Natural killer cell (primary cell): ENCODE data around the gene STAG3. TPM values are rescaled to one million over a fixed set of nuclear protein-coding genes. Genes with fewer than 3 reads are reported as not detected.
"Not testable (repeated sequence)": the region's sequence is repeated elsewhere in the genome, so short reads cannot be mapped to it uniquely, and the experiment has no call there.

Experiments used
- ATAC-seq, 3 donors: fragments of 150-1000 bp in 2 of 3; fragments of 200-7000 bp in 1 of 3; cut with Tn5 transposase; 1 replicate in 1 of 3; 2 replicates in 2 of 3; pipeline ENCODE4 v1.10.0; 2021; ENCODE audit warnings: mild to moderate bottlenecking in 2 of 3, moderate library complexity in 2 of 3
- DNase-seq, 2 donors: peaks; one replicate each; pipeline versions ENCODE4 v3.0.0 to v3.0.0-alpha.2; 2013 to 2021; ENCODE audit warnings: mixed read lengths in 1 of 2
- H3K27ac ChIP-seq: one replicate; pipeline ENCODE4 v1.5.1; 2013; ENCODE audit warnings: mild to moderate bottlenecking, low read length
- H3K27me3 ChIP-seq: one replicate; pipeline ENCODE4 v1.6.1; 2013; ENCODE audit warnings: low read length; ENCODE audit not compliant: control insufficient read depth, insufficient read depth
- H3K36me3 ChIP-seq: one replicate; pipeline ENCODE4 v1.6.1; 2013; ENCODE audit warnings: low read length; ENCODE audit not compliant: control insufficient read depth, insufficient read depth
- H3K4me1 ChIP-seq: one replicate; pipeline ENCODE4 v1.6.1; 2013; ENCODE audit warnings: low read length; ENCODE audit not compliant: control insufficient read depth, insufficient read depth
- H3K4me3 ChIP-seq: one replicate; pipeline ENCODE4 v1.5.1; 2013; ENCODE audit warnings: low read length
- H3K9me3 ChIP-seq: one replicate; pipeline ENCODE4 v1.6.1; 2013; ENCODE audit warnings: low read length; ENCODE audit not compliant: control insufficient read depth, insufficient read depth
- H3K27ac Mint-ChIP-seq, 2 donors: one replicate each; pipeline ENCODE4 v1.8.0; 2022; ENCODE audit warnings: mild to moderate bottlenecking in 2 of 2, mixed read lengths in 2 of 2, moderate library complexity in 1 of 2
- H3K27me3 Mint-ChIP-seq, 2 donors: one replicate each; pipeline ENCODE4 v1.8.0; 2022; ENCODE audit warnings: low read depth in 2 of 2, mixed read lengths in 2 of 2
- H3K36me3 Mint-ChIP-seq: one replicate; pipeline ENCODE4 v1.8.0; 2022; ENCODE audit warnings: mixed read lengths
- H3K4me1 Mint-ChIP-seq, 2 donors: one replicate each; pipeline ENCODE4 v1.8.0; 2022; ENCODE audit warnings: mixed read lengths in 2 of 2
- H3K4me3 Mint-ChIP-seq: one replicate; pipeline ENCODE4 v1.8.0; 2022; ENCODE audit warnings: mild to moderate bottlenecking, moderate library complexity, mixed read lengths
- H3K9me3 Mint-ChIP-seq, 2 donors: one replicate each; pipeline ENCODE4 v1.8.0; 2022; ENCODE audit warnings: mixed read lengths in 2 of 2
- CTCF ChIP-seq: fragments of 200-600 bp; IDR thresholded peaks from one replicate; pipeline ENCODE4 v1.8.0; 2022; ENCODE audit warnings: antibody characterized with exemption
- WGBS: methylation state at CpG from one replicate; pipeline ENCODE4 v1.1.7; 2013; ENCODE audit warnings: missing lambda C conversion rate; ENCODE audit not compliant: insufficient coverage; 5-methylcytosine and 5-hydroxymethylcytosine counted together
- intact Hi-C: fragments of 100-400 bp; cut with micrococcal nuclease; formaldehyde crosslinking; loops from one replicate; pipeline ENCODE4 v1.14.2; 2022
- total RNA-seq, 4 donors: library from RNA; stranded (reverse); fragments of 120-200 nt in 1 of 4; gene quantifications; one replicate each; pipeline versions ENCODE4 v1.2.3 to v1.2.4, GENCODE V29; 2013 to 2022

Gene STAG3
- total RNA-seq, 3 donors from 2014 or later (not counting 1 experiment from before 2014, with no cell fraction given) = 5.0 to 5.6 (median 5.5) TPM

DNA sequence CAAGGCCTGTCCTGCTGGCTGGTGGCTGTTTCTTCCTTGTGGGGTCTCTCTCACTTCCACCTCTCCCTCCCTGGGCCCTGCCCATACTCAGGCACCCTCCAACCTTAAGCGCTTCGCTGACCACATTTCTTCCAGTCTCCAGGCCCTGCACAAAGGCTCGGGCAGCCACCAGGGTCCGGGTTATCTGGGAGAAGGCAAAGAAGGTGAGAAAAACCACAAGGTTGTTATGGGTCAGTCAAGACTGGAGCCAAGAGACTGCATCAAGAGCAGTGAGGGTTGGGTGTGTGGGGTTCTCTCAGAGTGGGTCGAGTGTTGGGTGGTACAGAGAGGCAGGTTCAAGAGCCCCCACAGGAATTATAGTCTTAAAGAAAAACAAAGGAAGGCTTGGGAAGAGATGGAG, 3.1 kb upstream of the STAG3 start:
- DNase-seq (no peak), ATAC-seq (no peak)
- Histone ChIP-seq H3K36me3 (no peaks in the 10 kb centered on the region), H3K27me3 (peaks cover 13% of the 10 kb centered on the region), H3K27ac (no peak overlapping the region), H3K4me3 (no peak overlapping the region), H3K4me1 (peaks cover 30% of the 10 kb centered on the region), H3K9me3 (peaks cover 6% of the 10 kb centered on the region)
- Mint-ChIP-seq H3K36me3 (no peaks in the 10 kb centered on the region), H3K4me3 (no peak overlapping the region), H3K27me3 (peaks cover 14 to 17% of the 10 kb centered on the region in 2 donors), H3K27ac (no peak overlapping the region), H3K4me1 (peaks cover 15 to 38% of the 10 kb centered on the region in 2 donors), H3K9me3 (no peaks in the 10 kb centered on the region)
- WGBS = 72% methylated on average over 5 of the region's 5 CpGs
- intact Hi-C loops = no loop called here
- TF ChIP-seq CTCF = no peak

- Histone ChIP-seq H3K27ac (no peak overlapping the region), H3K4me3 (no peak overlapping the region), H3K27me3 (peaks cover 7% of the 10 kb centered on the region), H3K36me3 (no peaks in the 10 kb centered on the region), H3K9me3 (peaks cover 6% of the 10 kb centered on the region), H3K4me1 (peaks cover 34% of the 10 kb centered on the region)
- H3K36me3 Mint-ChIP-seq = no peaks in the 10 kb centered on the region
- peaks cover 16 to 36% of the 10 kb centered on the region in 2 donors for H3K4me1 Mint-ChIP-seq
- DNase-seq = peak in 1 of 2 donors; percentile 7
- H3K4me3 Mint-ChIP-seq = peak overlapping the region; percentile 21
- no peak overlapping the region for H3K27ac Mint-ChIP-seq
- 96% methylated on average over 14 of the region's 14 CpGs for WGBS
- intact Hi-C loops = loop anchor here (5.0 kb wide), 1 partner anchor 37 kb away; no protein-coding TSS in a partner anchor
- ATAC-seq = no peak
- TF ChIP-seq CTCF = no peak
- peaks cover 6 to 9% of the 10 kb centered on the region in 2 donors for H3K27me3 Mint-ChIP-seq
- no peaks in the 10 kb centered on the region for H3K9me3 Mint-ChIP-seq
Measured at GRCh38 chr7:100175296-100175935, 2.3 kb upstream of the STAG3 start.

GRCh38 chr7:100176096-100177044, 1.3 kb upstream of the STAG3 start:
- peaks cover 16 to 37% of the 10 kb centered on the region in 2 donors for H3K4me1 Mint-ChIP-seq
- 78% methylated on average over 10 of the region's 14 CpGs for WGBS
- TF ChIP-seq CTCF = no peak

GRCh38 chr7:100180084-100180483, 2.4 kb downstream of the STAG3 start:
- peaks cover 27% of the 10 kb centered on the region for H3K4me1 ChIP-seq
- H3K27ac ChIP-seq, H3K4me3 Mint-ChIP-seq, H3K9me3 ChIP-seq, H3K36me3 Mint-ChIP-seq, H3K27me3 Mint-ChIP-seq, H3K9me3 Mint-ChIP-seq, intact Hi-C loops, DNase-seq, H3K36me3 ChIP-seq, ATAC-seq, H3K4me3 ChIP-seq, H3K27me3 ChIP-seq: not testable (repeated sequence)
- peak overlapping the region in 1 of 2 donors; percentile 68 for H3K27ac Mint-ChIP-seq
- peaks cover 16 to 27% of the 10 kb centered on the region in 2 donors for H3K4me1 Mint-ChIP-seq
- 100% methylated on average over 3 of the region's 3 CpGs for WGBS

More at GRCh38 chr7:100176096-100177044, 1.3 kb upstream of the STAG3 start:
- ATAC-seq (no peak), DNase-seq (peak in 1 of 2 donors; percentile 23)
- H3K27me3 Mint-ChIP-seq = peaks cover 0 to 3% of the 10 kb centered on the region in 2 donors
- Histone ChIP-seq H3K36me3 (no peaks in the 10 kb centered on the region), H3K27me3 (peaks cover 3% of the 10 kb centered on the region), H3K4me1 (peaks cover 32% of the 10 kb centered on the region), H3K27ac (no peak overlapping the region), H3K4me3 (peak overlapping the region; percentile 47), H3K9me3 (peaks cover 6% of the 10 kb centered on the region)
- H3K27ac Mint-ChIP-seq = peak overlapping the region in 1 of 2 donors; percentile 60
- no peaks in the 10 kb centered on the region for H3K9me3 Mint-ChIP-seq
- intact Hi-C loops = loop anchor here (5.0 kb wide), 1 partner anchor 36 kb away; no protein-coding TSS in a partner anchor
- H3K36me3 Mint-ChIP-seq = no peaks in the 10 kb centered on the region
- H3K4me3 Mint-ChIP-seq = peak overlapping the region; percentile 76

DNA sequence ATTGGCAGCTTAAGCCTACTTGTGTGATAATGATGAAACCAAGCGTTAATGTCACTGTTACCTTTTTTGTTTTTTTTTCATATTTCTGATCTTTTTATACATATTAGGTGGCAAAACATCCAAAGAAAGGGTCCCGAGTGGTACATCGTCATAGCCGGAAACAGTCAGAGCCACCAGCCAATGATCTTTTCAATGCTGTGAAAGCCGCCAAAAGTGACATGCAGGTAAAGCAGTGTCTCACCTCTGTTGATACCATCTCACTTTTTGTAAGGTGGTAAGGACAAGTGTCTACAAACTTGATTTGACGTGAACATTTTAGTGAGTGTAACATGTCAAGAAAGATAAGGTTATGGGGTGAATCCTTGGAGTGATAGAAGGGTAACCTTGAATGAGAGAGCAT, 4.9 kb downstream of the STAG3 start:
- H3K36me3 Mint-ChIP-seq, intact Hi-C loops, H3K27me3 ChIP-seq, H3K4me3 ChIP-seq, H3K9me3 Mint-ChIP-seq, H3K4me3 Mint-ChIP-seq, ATAC-seq, H3K27ac ChIP-seq, H3K36me3 ChIP-seq, H3K9me3 ChIP-seq, H3K27me3 Mint-ChIP-seq, H3K27ac Mint-ChIP-seq: not testable (repeated sequence)
- H3K4me1 Mint-ChIP-seq = peaks cover 8 to 13% of the 10 kb centered on the region in 2 donors
- peaks cover 18% of the 10 kb centered on the region for H3K4me1 ChIP-seq
- DNase-seq = peak in 1 of 2 donors; percentile 41
- WGBS = 68% methylated on average over 4 of the region's 6 CpGs
